HepG2 (cell line): Measurements from ENCODE around the gene TANC1. TPM values are rescaled to one million over a fixed set of nuclear protein-coding genes. Genes with fewer than 3 reads are reported as not detected.

ENCODE experiments used
- ATAC-seq: fragments of 200-7000 bp; cut with Tn5 transposase; 3 replicates; pipeline ENCODE4 v1.9.1; 2020; ENCODE audit warnings: mild to moderate bottlenecking, moderate library complexity
- BruUV-seq: library from RNA; stranded (reverse); fragments of 400-500 nt; replicated peaks from 2 replicates; lab custom pipeline; 2021; lab: Mats Ljungman, UMichigan
- CTCF ChIA-PET: fragments of 300-600 bp; formaldehyde crosslinking; extraction: SDS; loops from one replicate; lab custom pipeline; 2021; ENCODE audit warnings: low total read pairs, inconsistent platforms, low intra/inter-chr PET ratio; lab: Yijun Ruan, JAX
- POLR2A ChIA-PET: fragments of 350-600 bp; sonication (Branson Sonifier 250); formaldehyde crosslinking; loops from one replicate; lab custom pipeline; 2020; ENCODE audit warnings: antibody characterized with exemption, inconsistent platforms; lab: Yijun Ruan, JAX
- DNase-seq: peaks from one replicate; pipeline ENCODE4 v3.0.0-alpha.2; 2015; ENCODE audit warnings: low spot score
- FAIRE-seq: peaks from 3 replicates; lab custom pipeline; 2011; peaks lifted over from hg19 to GRCh38; lab: Jason Lieb, UNC
- H2AFZ ChIP-seq: one replicate; pipeline ENCODE4 v1.6.1; 2011; ENCODE audit warnings: low read length, inconsistent platforms
- H3K27ac ChIP-seq: fragments of 300-600 bp; 3 replicates; pipeline ENCODE4 v1.8.0; 2011; ENCODE audit warnings: mixed run types, mild to moderate bottlenecking, mixed read lengths, low read length, inconsistent platforms; ENCODE audit not compliant: insufficient read depth; ENCODE audit errors: extremely low read length
- H3K27me3 ChIP-seq, 2 experiments: fragments of 200-600 bp in 1 of 2; 2 replicates in 1 of 2; 3 replicates in 1 of 2; pipeline versions ENCODE4 v1.6.0 to v1.8.0; 2011; ENCODE audit warnings: low read length in 2 of 2, mild to moderate bottlenecking in 2 of 2, moderate library complexity in 2 of 2, inconsistent platforms in 1 of 2; ENCODE audit not compliant: insufficient read depth in 2 of 2, control insufficient read depth in 1 of 2
- H3K36me3 ChIP-seq, 2 experiments: fragments of 200-600 bp in 1 of 2; replicated peaks in 1 of 2; 2 replicates in 1 of 2; 3 replicates in 1 of 2; pipeline versions ENCODE4 v1.5.1 to v1.8.0; 2011; ENCODE audit warnings: low read length in 2 of 2, inconsistent platforms in 1 of 2; ENCODE audit not compliant: insufficient read depth in 2 of 2, control insufficient read depth in 1 of 2
- H3K4me1 ChIP-seq: 2 replicates; pipeline ENCODE4 v1.5.1; 2012; ENCODE audit warnings: low read length, inconsistent platforms; ENCODE audit not compliant: insufficient read depth
- H3K4me2 ChIP-seq: 2 replicates; pipeline ENCODE4 v1.6.0; 2011; ENCODE audit warnings: low read depth, low read length, inconsistent platforms
- H3K4me3 ChIP-seq, 3 experiments: fragments of 200-600 bp in 1 of 3; sonication (generic), shearing (Covaris generic) in 1 of 3; replicated peaks in 1 of 3; 2 replicates each; pipeline ENCODE4 v1.5.1; 2011 to 2016; ENCODE audit warnings: low read length in 3 of 3, inconsistent platforms in 2 of 3, low read depth in 2 of 3, mild to moderate bottlenecking in 2 of 3, control low read depth in 1 of 3, mixed read lengths in 1 of 3; ENCODE audit not compliant: insufficient read depth in 1 of 3
- H3K79me2 ChIP-seq: one replicate; pipeline ENCODE4 v1.6.1; 2011; ENCODE audit warnings: low read length, inconsistent platforms; ENCODE audit not compliant: insufficient read depth
- H3K9ac ChIP-seq: 2 replicates; pipeline ENCODE4 v1.6.0; 2011; ENCODE audit warnings: mild to moderate bottlenecking, low read depth, low read length, inconsistent platforms; ENCODE audit not compliant: insufficient read depth
- H3K9me3 ChIP-seq: 2 replicates; pipeline ENCODE4 v1.5.1; 2012; ENCODE audit warnings: mild to moderate bottlenecking, low read length
- H4K20me1 ChIP-seq: 2 replicates; pipeline ENCODE4 v1.6.0; 2011; ENCODE audit warnings: inconsistent platforms, mild to moderate bottlenecking, low read length, moderate library complexity; ENCODE audit not compliant: insufficient read depth
- CEBPG ChIP-seq: IDR thresholded peaks from 2 replicates; pipeline ENCODE4 v1.6.1; 2016
- DPF2 ChIP-seq: sonication (generic); formaldehyde crosslinking; IDR thresholded peaks from 2 replicates; pipeline ENCODE4 v1.4.0; 2020; ENCODE audit warnings: mild to moderate bottlenecking, low read depth, missing genetic modification reagents, borderline replicate concordance
- EEA1 ChIP-seq: sonication (generic); formaldehyde crosslinking; IDR thresholded peaks from 2 replicates; pipeline ENCODE4 v1.5.1; 2020; ENCODE audit warnings: mild to moderate bottlenecking, missing genetic modification reagents, borderline replicate concordance
- HIVEP1 ChIP-seq: sonication (generic); formaldehyde crosslinking; IDR thresholded peaks from 2 replicates; pipeline ENCODE4 v1.4.0; 2020; ENCODE audit warnings: mild to moderate bottlenecking, missing genetic modification reagents
- HNF4G ChIP-seq, 2 experiments: sonication (generic) in 1 of 2; formaldehyde crosslinking in 1 of 2; IDR thresholded peaks; 2 replicates each; pipeline versions ENCODE4 v1.4.0 to v1.6.1; 2011 to 2020; ENCODE audit warnings: borderline replicate concordance in 2 of 2, low read depth in 2 of 2, mild to moderate bottlenecking in 2 of 2, low read length in 1 of 2, missing genetic modification reagents in 1 of 2, moderate library complexity in 1 of 2
- MIXL1 ChIP-seq: IDR thresholded peaks from 2 replicates; pipeline ENCODE4 v1.6.1; 2016
- NR1H2 ChIP-seq: sonication (generic); formaldehyde crosslinking; IDR thresholded peaks from 2 replicates; pipeline ENCODE4 v1.8.1; 2022; ENCODE audit warnings: low read depth, missing genetic modification reagents, borderline replicate concordance
- SIN3A ChIP-seq: IDR thresholded peaks from 2 replicates; pipeline ENCODE4 v1.6.1; 2011; ENCODE audit warnings: low read depth, mild to moderate bottlenecking, control low read depth, low read length, borderline replicate concordance
- ZFX ChIP-seq: sonication (generic); formaldehyde crosslinking; IDR thresholded peaks from 2 replicates; pipeline ENCODE4 v1.4.0; 2020; ENCODE audit warnings: mild to moderate bottlenecking, low read depth, missing genetic modification reagents, moderate library complexity
- ZNF224 ChIP-seq: sonication (generic); formaldehyde crosslinking; IDR thresholded peaks from 2 replicates; pipeline ENCODE4 v1.5.0; 2020; ENCODE audit warnings: mild to moderate bottlenecking, missing genetic modification reagents
- ZNF24 ChIP-seq: fragments of 450-650 bp; IDR thresholded peaks from 2 replicates; pipeline ENCODE4 v1.6.1; 2017; ENCODE audit warnings: antibody characterized with exemption, mild to moderate bottlenecking
- WGBS: methylation state at CpG from one replicate; pipeline ENCODE4 v1.1.6; 2017; ENCODE audit warnings: low lambda C conversion rate; 5-methylcytosine and 5-hydroxymethylcytosine counted together
- in situ Hi-C: cut with HindIII; loops from 2 replicates; pipeline ENCODE4 v1.10.0; 2017; ENCODE audit warnings: low pct_unique_long_range_greater_than_20kb; ENCODE audit not compliant: extremely low pct_ligation_motif_present
- intact Hi-C: fragments of 100-400 bp; cut with micrococcal nuclease; formaldehyde crosslinking; loops from one replicate; pipeline ENCODE4 v1.10.0; 2022; ENCODE audit not compliant: unreplicated experiment
- polyA plus RNA-seq, 8 experiments: library from polyadenylated mRNA; depleted of rRNA in 3 of 8; stranded (reverse) in 7 of 8; unstranded in 1 of 8; fragments of >200 nt; fragmentation: Illumina TruSeq in 4 of 8; extraction: Trizol in 4 of 8; gene quantifications; 2 replicates each; pipeline versions ENCODE4 v1.2.1 to v1.2.3, GENCODE V29; 2011 to 2016; ENCODE audit warnings: low read depth in 4 of 8, missing spikeins in 1 of 8, mixed read lengths in 1 of 8; ENCODE audit not compliant: insufficient read depth in 1 of 8
- total RNA-seq, 5 experiments: library from RNA; depleted of rRNA; stranded (reverse); fragments of >200 nt; fragmentation: Illumina TruSeq; extraction: Trizol; gene quantifications; 2 replicates each; pipeline ENCODE4 v1.2.3, GENCODE V29; 2016; ENCODE audit warnings: low read depth in 1 of 5
- TF ChIP-seq, protein P1 (sequence below): IDR thresholded peaks from 2 replicates; pipeline ENCODE4 v1.6.1; 2016; ENCODE audit warnings: missing genetic modification reagents, missing compliant biosample characterization
- TF ChIP-seq, protein P2 (sequence below): sonication (generic); formaldehyde crosslinking; IDR thresholded peaks from 2 replicates; pipeline ENCODE4 v1.4.0; 2020; ENCODE audit warnings: missing genetic modification reagents
- TF ChIP-seq, protein P3 (sequence below): sonication (generic); formaldehyde crosslinking; IDR thresholded peaks from 2 replicates; pipeline ENCODE4 v1.4.0; 2020; ENCODE audit warnings: missing genetic modification reagents, low read depth, mild to moderate bottlenecking, borderline replicate concordance
- TF ChIP-seq, protein P4 (sequence below): sonication (generic); formaldehyde crosslinking; IDR thresholded peaks from 2 replicates; pipeline ENCODE4 v1.4.0; 2020; ENCODE audit warnings: mild to moderate bottlenecking, low read depth, missing genetic modification reagents

The TANC1 gene
- total and polyA plus RNA-seq, 2 of the 13 experiments (the other 11 are each of a cell fraction or from before 2014, with no cell fraction given) = 2.3 to 5.6 TPM

DNA sequence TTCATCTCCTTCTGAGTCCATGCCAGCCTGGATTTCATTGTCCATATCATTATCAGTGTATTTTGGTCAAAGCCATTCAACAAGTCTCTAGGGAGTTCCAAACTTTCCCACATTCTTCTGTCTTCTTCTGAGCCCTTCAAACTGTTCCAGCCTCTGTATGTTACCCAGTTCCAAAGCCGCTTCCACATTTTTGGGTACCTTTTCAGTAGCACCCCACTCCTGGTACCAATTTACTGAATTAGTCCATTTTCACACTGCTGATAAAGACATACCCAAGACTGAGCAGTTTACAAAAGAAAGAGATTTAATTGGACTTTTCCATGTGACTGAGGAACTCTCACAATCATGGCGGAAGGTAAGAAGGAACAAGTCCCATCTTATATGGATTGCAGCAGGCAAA, 47.4 kb downstream of the TANC1 start:
- ChIA-PET POLR2A (no interaction called here), CTCF (no interaction called here)
- Histone ChIP-seq H3K4me1 (no peaks in the 10 kb centered on the region), H3K4me3 (no peak overlapping the region), H4K20me1 (no peaks in the 10 kb centered on the region), H2AFZ (no peak overlapping the region), H3K36me3 (peaks cover 0 to 1% of the 10 kb centered on the region in 2 experiments; a peak in 1 of 5 replicates), H3K4me2 (no peak overlapping the region), H3K27ac (no peak overlapping the region), H3K9me3 (peaks cover 22% of the 10 kb centered on the region), H3K79me2 (no peaks in the 10 kb centered on the region), H3K9ac (no peak overlapping the region), H3K27me3 (no peaks in the 10 kb centered on the region)
- FAIRE-seq (no peak), DNase-seq (no peak), ATAC-seq (no peak)
- in situ Hi-C loops (no loop called here), intact Hi-C loops (no loop called here)
- 96% methylated on average over 2 of the region's 2 CpGs for WGBS
- TF ChIP-seq, protein P1, sequence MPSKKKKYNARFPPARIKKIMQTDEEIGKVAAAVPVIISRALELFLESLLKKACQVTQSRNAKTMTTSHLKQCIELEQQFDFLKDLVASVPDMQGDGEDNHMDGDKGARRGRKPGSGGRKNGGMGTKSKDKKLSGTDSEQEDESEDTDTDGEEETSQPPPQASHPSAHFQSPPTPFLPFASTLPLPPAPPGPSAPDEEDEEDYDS (CRISPR knock-in tag) = no peak
- TF ChIP-seq, protein P2, sequence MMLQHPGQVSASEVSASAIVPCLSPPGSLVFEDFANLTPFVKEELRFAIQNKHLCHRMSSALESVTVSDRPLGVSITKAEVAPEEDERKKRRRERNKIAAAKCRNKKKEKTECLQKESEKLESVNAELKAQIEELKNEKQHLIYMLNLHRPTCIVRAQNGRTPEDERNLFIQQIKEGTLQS = no peak
- TF ChIP-seq DPF2 (CRISPR knock-in tag) (no peak), EEA1 (CRISPR knock-in tag) (no peak), ZNF224 (CRISPR knock-in tag) (no peak), ZFX (no peak), MIXL1 (CRISPR knock-in tag) (no peak), CEBPG (CRISPR knock-in tag) (no peak), HIVEP1 (CRISPR knock-in tag) (no peak), ZNF24 (no peak), SIN3A (no peak), HNF4G (IDR thresholded peaks at IDR 0.05; ENCODE audit: borderline replicate concordance, low read depth, low read length) (no peak), HNF4G (CRISPR knock-in tag; IDR thresholded peaks at IDR 0.05; ENCODE audit: borderline replicate concordance, low read depth) (no peak), NR1H2 (CRISPR knock-in tag) (no peak)
- TF ChIP-seq, protein P3, sequence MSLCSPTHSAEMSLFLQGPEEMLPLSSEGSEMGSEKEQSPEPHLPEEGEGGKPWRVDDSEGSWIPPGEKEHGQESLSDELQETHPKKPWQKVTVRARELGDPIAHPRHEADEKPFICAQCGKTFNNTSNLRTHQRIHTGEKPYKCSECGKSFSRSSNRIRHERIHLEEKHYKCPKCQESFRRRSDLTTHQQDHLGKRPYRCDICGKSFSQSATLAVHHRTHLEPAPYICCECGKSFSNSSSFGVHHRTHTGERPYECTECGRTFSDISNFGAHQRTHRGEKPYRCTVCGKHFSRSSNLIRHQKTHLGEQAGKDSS (CRISPR knock-in tag) = no peak
- TF ChIP-seq, protein P4, sequence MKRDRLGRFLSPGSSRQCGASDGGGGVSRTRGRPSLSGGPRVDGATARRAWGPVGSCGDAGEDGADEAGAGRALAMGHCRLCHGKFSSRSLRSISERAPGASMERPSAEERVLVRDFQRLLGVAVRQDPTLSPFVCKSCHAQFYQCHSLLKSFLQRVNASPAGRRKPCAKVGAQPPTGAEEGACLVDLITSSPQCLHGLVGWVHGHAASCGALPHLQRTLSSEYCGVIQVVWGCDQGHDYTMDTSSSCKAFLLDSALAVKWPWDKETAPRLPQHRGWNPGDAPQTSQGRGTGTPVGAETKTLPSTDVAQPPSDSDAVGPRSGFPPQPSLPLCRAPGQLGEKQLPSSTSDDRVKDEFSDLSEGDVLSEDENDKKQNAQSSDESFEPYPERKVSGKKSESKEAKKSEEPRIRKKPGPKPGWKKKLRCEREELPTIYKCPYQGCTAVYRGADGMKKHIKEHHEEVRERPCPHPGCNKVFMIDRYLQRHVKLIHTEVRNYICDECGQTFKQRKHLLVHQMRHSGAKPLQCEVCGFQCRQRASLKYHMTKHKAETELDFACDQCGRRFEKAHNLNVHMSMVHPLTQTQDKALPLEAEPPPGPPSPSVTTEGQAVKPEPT (CRISPR knock-in tag) = no peak
- BruUV-seq = no TSS peak
